Tibial nerve (tissue), 4 donors: Measurements from ENCODE around the gene WRAP73. TPM values are rescaled to one million over a fixed set of nuclear protein-coding genes. Genes with fewer than 3 reads are reported as not detected.

Experiments
- DNase-seq, 2 donors: peaks; one replicate each; pipeline ENCODE4 v3.0.0-alpha.2; 2019; ENCODE audit warnings: low spot score in 2 of 2
- H3K27ac ChIP-seq, 4 donors: fragments of 200-600 bp; sonication (generic) in 3 of 4; one replicate each; pipeline ENCODE4 v1.5.1; 2017 to 2019; ENCODE audit warnings: mild to moderate bottlenecking in 1 of 4
- H3K27me3 ChIP-seq, 2 donors: fragments of 200-600 bp; sonication (generic) in 1 of 2; one replicate each; pipeline versions ENCODE4 v1.5.1 to v1.6.0; 2017 to 2019
- H3K36me3 ChIP-seq, 3 donors: fragments of 200-600 bp; sonication (generic); one replicate each; pipeline ENCODE4 v1.5.1; 2018 to 2019
- H3K4me1 ChIP-seq, 4 donors: fragments of 200-600 bp; sonication (generic) in 3 of 4; one replicate each; pipeline ENCODE4 v1.5.1; 2017 to 2019
- H3K4me3 ChIP-seq, 4 donors: fragments of 200-600 bp; sonication (generic) in 3 of 4; one replicate each; pipeline ENCODE4 v1.5.1; 2017 to 2019; ENCODE audit warnings: mild to moderate bottlenecking in 1 of 4, moderate library complexity in 1 of 4
- H3K9me3 ChIP-seq, 4 donors: fragments of 200-600 bp; sonication (generic) in 3 of 4; one replicate each; pipeline ENCODE4 v1.5.1; 2017 to 2019
- EP300 ChIP-seq, 2 donors: sonication (generic); formaldehyde crosslinking; IDR thresholded peaks; one replicate each; pipeline ENCODE4 v1.6.1; 2017; ENCODE audit warnings: antibody characterized with exemption in 2 of 2, mild to moderate bottlenecking in 1 of 2
- POLR2A ChIP-seq, 2 donors: fragments of 450-650 bp; IDR thresholded peaks; one replicate each; pipeline ENCODE4 v1.6.1; 2017; ENCODE audit warnings: antibody characterized with exemption in 2 of 2, mild to moderate bottlenecking in 2 of 2, moderate library complexity in 2 of 2
- WGBS, 2 donors: methylation state at CpG; one replicate each; pipeline ENCODE4 v1.1.5; 2018; 5-methylcytosine and 5-hydroxymethylcytosine counted together
- total RNA-seq, 4 donors: library from RNA; depleted of rRNA; stranded (reverse); fragments of >200 nt; gene quantifications; one replicate each; pipeline ENCODE4 v1.1.0, GENCODE V29; 2016
- TF ChIP-seq, protein P1 (sequence below), 5 experiments: fragments of 200-600 bp in 3 of 5; fragments of 450-650 bp in 2 of 5; sonication (generic) in 3 of 5; IDR thresholded peaks; one replicate each; pipeline ENCODE4 v1.5.1; 2016 to 2019; ENCODE audit warnings: antibody characterized with exemption in 5 of 5, mild to moderate bottlenecking in 3 of 5, moderate library complexity in 2 of 5

WRAP73 gene
- total RNA-seq, 4 donors from 2014 or later, result 11.1 to 17.1 (median 12.9) TPM

DNA sequence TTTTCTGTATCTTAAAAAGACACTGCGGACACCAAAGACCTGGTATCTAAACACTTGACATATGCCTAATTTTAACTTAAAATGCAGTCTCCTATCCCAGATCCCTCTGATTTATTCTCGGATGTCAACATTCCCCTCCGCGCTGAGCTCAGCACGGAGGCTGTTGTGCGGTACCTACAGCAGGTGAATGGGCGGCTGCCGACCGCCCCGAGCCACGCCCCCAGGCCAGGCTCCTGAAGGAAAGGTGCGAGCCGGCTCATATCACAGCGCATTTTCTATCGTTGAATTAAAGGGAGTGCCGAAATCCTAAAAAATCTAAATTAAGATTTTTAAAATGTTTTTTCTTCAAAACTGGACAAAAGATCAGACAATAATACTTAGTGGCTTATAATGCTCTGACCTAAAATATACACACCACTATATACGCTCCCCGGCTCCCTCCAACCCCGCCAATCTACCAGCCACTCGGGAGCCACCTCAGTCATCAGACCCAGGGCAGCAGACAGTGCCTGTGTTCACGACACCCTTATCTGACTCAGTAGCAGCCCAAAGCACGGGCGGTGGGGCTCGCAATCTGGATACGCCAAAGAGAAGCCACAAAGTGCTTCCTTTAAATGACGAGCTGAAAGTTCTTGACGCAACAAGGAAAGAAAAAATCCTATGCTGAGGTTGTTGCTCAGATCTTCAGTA lies 4.1 kb downstream of the WRAP73 start:
- Histone ChIP-seq H3K27ac (no peak overlapping the region), H3K4me3 (no peak overlapping the region), H3K9me3 (no peaks in the 10 kb centered on the region), H3K36me3 (peaks cover 0 to 62% (median 5%) of the 10 kb centered on the region in 3 donors), H3K27me3 (peaks cover 4 to 7% of the 10 kb centered on the region in 2 donors), H3K4me1 (peaks cover 0 to 24% (median 4%) of the 10 kb centered on the region in 4 donors)
- TF ChIP-seq EP300 (IDR thresholded peaks at IDR 0.05) (no peak), POLR2A (IDR thresholded peaks at IDR 0.05) (no peak)
- TF ChIP-seq, protein P1, sequence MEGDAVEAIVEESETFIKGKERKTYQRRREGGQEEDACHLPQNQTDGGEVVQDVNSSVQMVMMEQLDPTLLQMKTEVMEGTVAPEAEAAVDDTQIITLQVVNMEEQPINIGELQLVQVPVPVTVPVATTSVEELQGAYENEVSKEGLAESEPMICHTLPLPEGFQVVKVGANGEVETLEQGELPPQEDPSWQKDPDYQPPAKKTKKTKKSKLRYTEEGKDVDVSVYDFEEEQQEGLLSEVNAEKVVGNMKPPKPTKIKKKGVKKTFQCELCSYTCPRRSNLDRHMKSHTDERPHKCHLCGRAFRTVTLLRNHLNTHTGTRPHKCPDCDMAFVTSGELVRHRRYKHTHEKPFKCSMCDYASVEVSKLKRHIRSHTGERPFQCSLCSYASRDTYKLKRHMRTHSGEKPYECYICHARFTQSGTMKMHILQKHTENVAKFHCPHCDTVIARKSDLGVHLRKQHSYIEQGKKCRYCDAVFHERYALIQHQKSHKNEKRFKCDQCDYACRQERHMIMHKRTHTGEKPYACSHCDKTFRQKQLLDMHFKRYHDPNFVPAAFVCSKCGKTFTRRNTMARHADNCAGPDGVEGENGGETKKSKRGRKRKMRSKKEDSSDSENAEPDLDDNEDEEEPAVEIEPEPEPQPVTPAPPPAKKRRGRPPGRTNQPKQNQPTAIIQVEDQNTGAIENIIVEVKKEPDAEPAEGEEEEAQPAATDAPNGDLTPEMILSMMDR (IDR thresholded peaks at IDR 0.05), result no peak
- WGBS, 2 donors, result 91 to 93% methylated on average over 27 of the region's 27 CpGs
- DNase-seq, result no peak

DNA sequence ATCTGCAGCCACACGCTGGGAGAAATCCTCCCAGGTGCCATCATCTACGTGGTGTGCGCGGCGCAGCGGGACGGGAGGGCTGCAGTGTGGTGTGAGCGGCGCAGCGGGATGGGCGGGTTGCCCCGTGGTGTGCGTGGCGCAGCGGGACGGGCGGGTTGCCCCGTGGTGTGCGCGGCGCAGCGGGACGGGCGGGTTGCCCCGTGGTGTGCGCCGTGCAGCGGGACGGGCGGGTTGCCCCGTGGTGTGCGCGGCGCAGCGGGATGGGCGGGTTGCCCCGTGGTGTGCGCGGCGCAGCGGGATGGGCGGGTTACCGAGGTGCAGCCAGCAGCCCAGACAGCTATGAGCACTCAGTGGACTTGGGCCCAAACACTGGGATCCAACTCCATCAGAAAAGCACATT lies 4.7 kb downstream of the WRAP73 start:
- no peak overlapping the region for H3K27ac ChIP-seq
- H3K36me3 ChIP-seq, result peaks cover 0 to 67% (median 5%) of the 10 kb centered on the region in 3 donors
- H3K9me3 ChIP-seq, result no peaks in the 10 kb centered on the region
- H3K4me3 ChIP-seq, result no peak overlapping the region
- H3K4me1 ChIP-seq, result peaks cover 0 to 18% (median 0%) of the 10 kb centered on the region in 4 donors
- H3K27me3 ChIP-seq, result peaks cover 0 to 1% of the 10 kb centered on the region in 2 donors
- DNase-seq, result no peak
- TF ChIP-seq, protein P1 (IDR thresholded peaks at IDR 0.05), result no peak
- TF ChIP-seq EP300 (IDR thresholded peaks at IDR 0.05) (no peak), POLR2A (IDR thresholded peaks at IDR 0.05) (no peak)
- 92 to 94% methylated on average over 42 of the region's 43 CpGs for WGBS, 2 donors

DNA sequence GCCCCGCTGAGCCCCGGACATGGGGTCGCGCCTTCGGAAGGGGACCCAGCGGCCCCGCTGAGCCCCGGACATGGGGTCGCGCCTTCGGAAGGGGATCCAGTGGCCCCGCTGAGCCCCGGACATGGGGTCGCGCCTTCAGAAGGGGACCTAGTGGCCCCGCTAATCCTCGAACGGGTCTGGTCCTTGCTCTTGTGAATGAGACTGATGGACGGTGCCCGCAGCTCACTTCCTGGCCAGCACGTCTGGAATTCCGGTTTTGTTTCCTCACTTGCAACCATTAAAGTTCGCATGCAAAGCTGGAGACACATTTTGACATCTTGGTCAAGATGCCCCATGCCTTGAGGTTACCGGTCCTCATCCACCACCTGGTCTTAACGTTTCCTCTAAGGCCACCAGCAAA lies 5.6 kb downstream of the WRAP73 start:
- DNase-seq, result no peak
- 86 to 93% methylated on average over 10 to 17 of the region's 25 CpGs for WGBS, 2 donors
- TF ChIP-seq EP300 (IDR thresholded peaks at IDR 0.05) (no peak), POLR2A (IDR thresholded peaks at IDR 0.05) (no peak)
- TF ChIP-seq, protein P1 (IDR thresholded peaks at IDR 0.05), result no peak
- Histone ChIP-seq H3K27ac (no peak overlapping the region), H3K4me1 (peaks cover 0 to 12% (median 0%) of the 10 kb centered on the region in 4 donors), H3K4me3 (no peak overlapping the region), H3K36me3 (peaks cover 0 to 77% (median 5%) of the 10 kb centered on the region in 3 donors), H3K9me3 (no peaks in the 10 kb centered on the region), H3K27me3 (no peaks in the 10 kb centered on the region)

DNA sequence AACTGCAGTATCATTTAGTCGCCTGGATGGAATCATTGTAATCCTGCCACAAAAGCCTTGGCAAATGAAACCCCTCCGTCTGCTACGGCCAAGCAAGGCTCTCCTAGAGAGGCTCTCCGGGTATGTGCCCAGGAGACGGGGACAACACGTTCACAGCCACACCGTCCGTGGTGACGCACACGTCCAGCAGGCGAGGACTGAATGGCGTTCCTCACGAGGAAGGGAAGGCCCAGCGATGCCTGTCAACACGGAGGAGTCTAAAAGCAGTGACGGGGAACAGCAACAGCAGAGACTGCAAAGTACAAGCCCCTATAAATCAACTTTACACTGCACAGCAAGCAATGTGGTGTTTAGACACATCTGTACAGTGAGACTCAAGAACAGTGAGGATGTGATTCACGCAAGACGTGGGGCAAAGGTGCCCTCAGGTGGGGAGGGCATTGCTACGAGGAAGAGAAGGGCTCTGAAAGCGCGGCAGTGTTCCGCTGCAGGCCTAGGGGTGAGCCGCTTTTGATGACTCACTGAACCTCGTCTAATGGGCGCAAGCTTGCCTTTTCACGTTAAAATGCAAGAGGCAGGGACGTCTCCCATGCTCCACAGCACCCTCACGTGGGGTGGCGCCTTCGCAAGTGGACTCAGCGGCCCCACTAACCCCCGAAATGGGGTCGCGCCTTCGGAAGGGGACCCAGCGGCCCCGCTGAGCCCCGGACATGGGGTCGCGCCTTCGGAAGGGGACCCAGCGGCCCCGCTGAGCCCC lies 6.8 kb downstream of the WRAP73 start:
- H3K36me3 ChIP-seq, result peaks cover 0 to 89% (median 10%) of the 10 kb centered on the region in 3 donors

More for the DNA sequence above, 6.8 kb downstream of the WRAP73 start:
- WGBS, 2 donors, result 87 to 89% methylated on average over 39 to 40 of the region's 43 CpGs
- no peak for DNase-seq
- H3K27me3 ChIP-seq, result no peaks in the 10 kb centered on the region
- H3K4me1 ChIP-seq, result peaks cover 0 to under 1% (median 0%) of the 10 kb centered on the region in 4 donors
- TF ChIP-seq, protein P1 (IDR thresholded peaks at IDR 0.05), result no peak
- no peak overlapping the region for H3K27ac ChIP-seq
- H3K9me3 ChIP-seq, result no peaks in the 10 kb centered on the region
- H3K4me3 ChIP-seq, result no peak overlapping the region
